Central memory CD4-positive, alpha-beta T cell (primary cell): ENCODE measurements around the gene MYO7A.

Experiments
- DNase-seq: peaks from one replicate; pipeline ENCODE4 v3.0.0; 2022

The MYO7A gene

GRCh38 chr11:77170107-77170506 is 42.1 kb downstream of the MYO7A start:
- no peak for DNase-seq

- DNase-seq = no peak
Observed at GRCh38 chr11:77171254-77171653, 43.2 kb downstream of the MYO7A start.

GRCh38 chr11:77171885-77172665 is 44.0 kb downstream of the MYO7A start:
- DNase-seq = no peak

- DNase-seq = no peak
Observed at GRCh38 chr11:77172666-77172982, 44.6 kb downstream of the MYO7A start.

GRCh38 chr11:77173494-77173893 is 45.4 kb downstream of the MYO7A start:
- no peak for DNase-seq

GRCh38 chr11:77174559-77174958 is 46.5 kb downstream of the MYO7A start:
- DNase-seq = no peak

GRCh38 chr11:77175021-77175842 is 47.2 kb downstream of the MYO7A start:
- DNase-seq = no peak

GRCh38 chr11:77175869-77176539 is 48.0 kb downstream of the MYO7A start:
- no peak for DNase-seq

- DNase-seq = no peak
Observed at GRCh38 chr11:77176996-77177395, 49.0 kb downstream of the MYO7A start.

GRCh38 chr11:77178150-77178549 is 50.1 kb downstream of the MYO7A start:
- DNase-seq = no peak

GRCh38 chr11:77179048-77179447 is 51.0 kb downstream of the MYO7A start:
- DNase-seq = no peak

GRCh38 chr11:77179681-77180080 is 51.6 kb downstream of the MYO7A start:
- no peak for DNase-seq

- no peak for DNase-seq
Observed at GRCh38 chr11:77180346-77180745, 52.3 kb downstream of the MYO7A start.

GRCh38 chr11:77181226-77181625 is 53.2 kb downstream of the MYO7A start:
- no peak for DNase-seq

GRCh38 chr11:77181799-77182541 is 53.9 kb downstream of the MYO7A start:
- DNase-seq = no peak

GRCh38 chr11:77182542-77183430 is 54.7 kb downstream of the MYO7A start:
- DNase-seq = no peak

- DNase-seq = no peak
Observed at GRCh38 chr11:77183431-77183984, 55.5 kb downstream of the MYO7A start.

- no peak for DNase-seq
Observed at GRCh38 chr11:77184136-77184860, 56.3 kb downstream of the MYO7A start.

GRCh38 chr11:77186302-77186701 is 58.3 kb downstream of the MYO7A start:
- DNase-seq = no peak

GRCh38 chr11:77187111-77187750 is 59.2 kb downstream of the MYO7A start:
- no peak for DNase-seq
